DMS114 treated with DMSO at 0.1 percent for 48 hours (cell line): Measurements from ENCODE around the gene KCTD21.

ENCODE experiments used
- DNase-seq: peaks from one replicate; lab custom pipeline; 2025; ENCODE audit not compliant: unreplicated experiment; lab: John Stamatoyannopoulos, UW

Gene KCTD21

GRCh38 chr11:78202733-78203167, 14.3 kb upstream of the KCTD21 start:
- no peak for DNase-seq

GRCh38 chr11:78201096-78201818, 12.8 kb upstream of the KCTD21 start:
- no peak for DNase-seq

- DNase-seq: no peak
Observed at GRCh38 chr11:78200553-78200952, 12.1 kb upstream of the KCTD21 start.

- DNase-seq: no peak
Observed at GRCh38 chr11:78200061-78200460, 11.6 kb upstream of the KCTD21 start.

GRCh38 chr11:78199653-78200015, 11.2 kb upstream of the KCTD21 start:
- DNase-seq: no peak

GRCh38 chr11:78199015-78199652, 10.7 kb upstream of the KCTD21 start:
- DNase-seq: no peak

GRCh38 chr11:78197816-78198215, 9.4 kb upstream of the KCTD21 start:
- no peak for DNase-seq

GRCh38 chr11:78196661-78197091, 8.2 kb upstream of the KCTD21 start:
- no peak for DNase-seq

- no peak for DNase-seq
Observed at GRCh38 chr11:78195917-78196560, 7.6 kb upstream of the KCTD21 start.

- no peak for DNase-seq
Observed at GRCh38 chr11:78194490-78194889, 6.1 kb upstream of the KCTD21 start.

GRCh38 chr11:78193806-78194205, 5.4 kb upstream of the KCTD21 start:
- DNase-seq: no peak

- DNase-seq: no peak
Observed at GRCh38 chr11:78192911-78193351, 4.5 kb upstream of the KCTD21 start.

- no peak for DNase-seq
Observed at GRCh38 chr11:78192223-78192719, 3.8 kb upstream of the KCTD21 start.

GRCh38 chr11:78190871-78191538, 2.6 kb upstream of the KCTD21 start:
- DNase-seq: no peak

- no peak for DNase-seq
Observed at GRCh38 chr11:78190374-78190773, 1.9 kb upstream of the KCTD21 start.

- DNase-seq: no peak
Observed at GRCh38 chr11:78189851-78190250, 1.4 kb upstream of the KCTD21 start.

GRCh38 chr11:78189174-78189724, 823 bp upstream of the KCTD21 start:
- DNase-seq: no peak

- DNase-seq: no peak
Observed at GRCh38 chr11:78187366-78188285, 800 bp downstream of the KCTD21 start.

GRCh38 chr11:78181185-78181584, 7.2 kb downstream of the KCTD21 start:
- no peak for DNase-seq

- DNase-seq: no peak
Observed at GRCh38 chr11:78180751-78181150, 7.7 kb downstream of the KCTD21 start.
